GM21367 (cell line): ENCODE results near the gene ACO2.
"Not testable (repeated sequence)": the region's sequence is repeated elsewhere in the genome, so short reads cannot be mapped to it uniquely, and the experiment has no call there.

Source experiments
- ATAC-seq: cut with Tn5 transposase; IDR thresholded peaks from one replicate; pipeline ENCODE4 v1.9.1; 2021; ENCODE audit not compliant: unreplicated experiment

The ACO2 gene

GRCh38 chr22:41564563-41564962 is 95.6 kb downstream of the ACO2 start:
- ATAC-seq: no peak

GRCh38 chr22:41565403-41566054 is 96.6 kb downstream of the ACO2 start:
- no peak for ATAC-seq

GRCh38 chr22:41567512-41567768 is 98.5 kb downstream of the ACO2 start:
- ATAC-seq: no peak

- ATAC-seq: no peak
These were observed 99.9 kb downstream of the ACO2 start for GRCh38 chr22:41568811-41569210.

- no peak for ATAC-seq
These were observed 101.3 kb downstream of the ACO2 start for GRCh38 chr22:41570221-41570620.

- no peak for ATAC-seq
These were observed 102.9 kb downstream of the ACO2 start for GRCh38 chr22:41571786-41572185.

GRCh38 chr22:41572305-41572704 is 103.4 kb downstream of the ACO2 start:
- ATAC-seq: not testable (repeated sequence)

- ATAC-seq: no peak
These were observed 104.8 kb downstream of the ACO2 start for GRCh38 chr22:41573677-41574076.

GRCh38 chr22:41574847-41575381 is 106.0 kb downstream of the ACO2 start:
- ATAC-seq: no peak

GRCh38 chr22:41575533-41575932 is 106.6 kb downstream of the ACO2 start:
- no peak for ATAC-seq

GRCh38 chr22:41576877-41577276 is 108.0 kb downstream of the ACO2 start:
- ATAC-seq: no peak

GRCh38 chr22:41578114-41578513 is 109.2 kb downstream of the ACO2 start:
- ATAC-seq: no peak
